ENCODE data around the gene YJU2. TPM values are rescaled to one million over a fixed set of nuclear protein-coding genes. Genes with fewer than 3 reads are reported as not detected.

The YJU2 gene
- total and polyA plus RNA-seq, 2 of the 13 experiments (the other 11 are each of a cell fraction or from before 2014, with no cell fraction given), result 9.3 to 17.9 TPM

- no peak for FAIRE-seq
- Histone ChIP-seq H3K4me3 (replicated peaks in 1 of 3; ENCODE audit: insufficient read depth in 1 of 3, low read depth in 2 of 3, low read length in 3 of 3) (no peak overlapping the region), H3K4me1 (ENCODE audit: insufficient read depth, low read length) (peaks cover 20% of the 10 kb centered on the region), H3K27me3 (ENCODE audit: control insufficient read depth in 1 of 2, insufficient read depth in 2 of 2, low read length in 2 of 2) (no peaks in the 10 kb centered on the region), H3K4me2 (ENCODE audit: low read depth, low read length) (no peak overlapping the region), H3K79me2 (ENCODE audit: insufficient read depth, low read length) (no peaks in the 10 kb centered on the region), H3K9ac (ENCODE audit: insufficient read depth, low read depth, low read length) (no peak overlapping the region), H3K27ac (ENCODE audit: extremely low read length, insufficient read depth, low read length) (no peak overlapping the region), H2AFZ (ENCODE audit: low read length) (no peak overlapping the region), H3K9me3 (ENCODE audit: low read length) (no peaks in the 10 kb centered on the region), H4K20me1 (ENCODE audit: insufficient read depth, low read length) (no peaks in the 10 kb centered on the region), H3K36me3 (replicated peaks in 1 of 2; ENCODE audit: control insufficient read depth in 1 of 2, insufficient read depth in 2 of 2, low read length in 2 of 2) (peaks cover 11 to 22% of the 10 kb centered on the region in 2 experiments; a peak in 4 of 5 replicates)
- in situ Hi-C loops (cut with HindIII; ENCODE audit: extremely low pct_ligation_motif_present, low pct_unique_long_range_greater_than_20kb), result loop anchor here (5.0 kb wide), 1 partner anchor 87 kb away; no protein-coding TSS in a partner anchor
- DNase-seq (ENCODE audit: low spot score), result no peak
- intact Hi-C loops (cut with micrococcal nuclease; ENCODE audit: unreplicated experiment), result loop anchor here (5.0 kb wide), 1 partner anchor 137 kb away; the partner anchor contains the start of genes CHAF1A and SH3GL1
- BruUV-seq (replicated peaks), result no TSS peak
- TF ChIP-seq ZNF784 (CRISPR knock-in tag; IDR thresholded peaks at IDR 0.05; ENCODE audit: borderline replicate concordance) (no peak), ZSCAN30 (CRISPR knock-in tag; IDR thresholded peaks at IDR 0.05) (no peak), ATRX (CRISPR knock-in tag; IDR thresholded peaks at IDR 0.05; ENCODE audit: borderline replicate concordance) (no peak), ATF5 (CRISPR knock-in tag; IDR thresholded peaks at IDR 0.05; ENCODE audit: low read depth) (no peak), GLI4 (CRISPR knock-in tag; IDR thresholded peaks at IDR 0.05; ENCODE audit: borderline replicate concordance) (no peak), ZNF746 (CRISPR knock-in tag; IDR thresholded peaks at IDR 0.05) (no peak), CCAR2 (optimal IDR thresholded peaks at IDR 0.05; ENCODE audit: low read depth, low read length) (no peak), ZNF136 (CRISPR knock-in tag; IDR thresholded peaks at IDR 0.05; ENCODE audit: low read depth) (no peak)
- POLR2A ChIA-PET, result interaction anchor here (1.7 kb wide), 1 partner anchor 78 kb away, joined by 3 read pairs; no protein-coding TSS in a partner anchor
- WGBS (ENCODE audit: low lambda C conversion rate), result 89% methylated on average over 4 of the region's 4 CpGs
- ATAC-seq, result no peak
- CTCF ChIA-PET (ENCODE audit: low intra/inter-chr PET ratio, low total read pairs), result no interaction called here
Observed at GRCh38 chr19:4264812-4265211, 17.9 kb downstream of the YJU2 start.
